HG02678 (cell line): ENCODE measurements around the gene TIGAR.

ENCODE experiments used
- ATAC-seq: cut with Tn5 transposase; IDR thresholded peaks from one replicate; pipeline ENCODE4 v1.9.1; 2021; ENCODE audit warnings: mild to moderate bottlenecking, moderate library complexity; ENCODE audit not compliant: unreplicated experiment

Gene TIGAR

GRCh38 chr12:4282892-4283511 lies 38.0 kb upstream of the TIGAR start:
- no peak for ATAC-seq

GRCh38 chr12:4283512-4284255 lies 37.3 kb upstream of the TIGAR start:
- no peak for ATAC-seq

- no peak for ATAC-seq
Measured at GRCh38 chr12:4284306-4284705, 36.7 kb upstream of the TIGAR start.

GRCh38 chr12:4285070-4285469 lies 35.9 kb upstream of the TIGAR start:
- ATAC-seq = no peak

- ATAC-seq = no peak
Measured at GRCh38 chr12:4286228-4286627, 34.8 kb upstream of the TIGAR start.

- ATAC-seq = no peak
Measured at GRCh38 chr12:4286771-4287317, 34.2 kb upstream of the TIGAR start.

GRCh38 chr12:4287325-4288211 lies 33.4 kb upstream of the TIGAR start:
- no peak for ATAC-seq

- ATAC-seq = no peak
Measured at GRCh38 chr12:4288296-4289131, 32.5 kb upstream of the TIGAR start.

- ATAC-seq = no peak
Measured at GRCh38 chr12:4289231-4289878, 31.7 kb upstream of the TIGAR start.

GRCh38 chr12:4289998-4290790 lies 30.8 kb upstream of the TIGAR start:
- no peak for ATAC-seq

- no peak for ATAC-seq
Measured at GRCh38 chr12:4292341-4293073, 28.5 kb upstream of the TIGAR start.

GRCh38 chr12:4293299-4293965 lies 27.6 kb upstream of the TIGAR start:
- no peak for ATAC-seq

- no peak for ATAC-seq
Measured at GRCh38 chr12:4293966-4294505, 27.0 kb upstream of the TIGAR start.

- ATAC-seq = no peak
Measured at GRCh38 chr12:4296751-4297150, 24.3 kb upstream of the TIGAR start.

- ATAC-seq = no peak
Measured at GRCh38 chr12:4297617-4298016, 23.4 kb upstream of the TIGAR start.

GRCh38 chr12:4300883-4301282 lies 20.1 kb upstream of the TIGAR start:
- ATAC-seq = no peak

- ATAC-seq = no peak
Measured at GRCh38 chr12:4301932-4302501, 19.0 kb upstream of the TIGAR start.
